HG03045 (cell line): ENCODE measurements around the gene RBM33.
"Not testable (repeated sequence)": the region's sequence is repeated elsewhere in the genome, so short reads cannot be mapped to it uniquely, and the experiment has no call there.

Experiments
- ATAC-seq: cut with Tn5 transposase; IDR thresholded peaks from one replicate; pipeline ENCODE4 v1.9.1; 2021; ENCODE audit warnings: mild to moderate bottlenecking, moderate library complexity; ENCODE audit not compliant: unreplicated experiment

RBM33 gene

DNA sequence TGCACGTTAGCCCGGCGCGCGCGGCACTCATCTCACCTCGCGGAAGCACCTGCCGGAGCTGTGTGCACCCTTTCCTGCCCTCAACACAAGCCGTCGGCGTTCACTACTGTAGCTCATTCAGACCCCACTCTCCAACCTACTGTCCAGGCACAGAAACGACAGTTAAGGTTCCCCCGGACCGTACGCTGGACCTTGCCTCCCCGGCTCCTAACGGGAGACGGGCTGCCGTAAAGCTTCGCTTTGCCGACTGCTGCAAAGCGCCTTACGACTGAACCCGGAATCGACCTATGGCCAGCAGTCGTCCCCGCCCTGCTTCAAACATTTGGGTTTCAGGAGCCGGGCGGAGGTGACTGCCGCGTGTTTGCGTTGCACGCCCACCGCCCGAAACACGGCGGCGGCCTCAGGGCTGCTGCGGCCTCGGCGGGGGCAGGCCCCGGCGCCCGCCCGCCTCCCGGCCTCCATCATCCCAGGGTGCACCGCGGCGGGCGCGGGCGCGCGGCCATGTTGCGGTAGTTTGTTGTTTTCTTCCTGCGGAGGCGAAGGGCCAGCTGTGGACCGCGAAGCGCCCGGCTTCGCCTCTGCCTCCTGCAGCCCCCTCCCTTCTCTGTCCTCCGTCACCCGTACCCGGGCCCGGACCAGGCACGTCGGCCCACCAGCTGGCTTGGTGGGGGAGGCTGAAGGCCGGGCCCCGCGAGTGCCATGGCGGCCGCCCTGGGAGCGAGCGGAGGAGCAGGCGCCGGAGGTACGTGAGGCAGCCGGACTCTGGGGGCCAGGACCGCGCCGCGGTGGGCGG lies at the start of gene RBM33:
RBM33 (plus strand) TSS at position 484 of the 793 bp plus-strand sequence; CDS start at position 700, 216 bp downstream.
- ATAC-seq, result peak; percentile 82

GRCh38 chr7:155594961-155595366 lies 49.5 kb upstream of the RBM33 start:
- ATAC-seq, result no peak

- ATAC-seq, result no peak
These were observed 46.7 kb upstream of the RBM33 start for GRCh38 chr7:155597753-155598140.

- no peak for ATAC-seq
These were observed 45.7 kb upstream of the RBM33 start for GRCh38 chr7:155598810-155599210.

DNA sequence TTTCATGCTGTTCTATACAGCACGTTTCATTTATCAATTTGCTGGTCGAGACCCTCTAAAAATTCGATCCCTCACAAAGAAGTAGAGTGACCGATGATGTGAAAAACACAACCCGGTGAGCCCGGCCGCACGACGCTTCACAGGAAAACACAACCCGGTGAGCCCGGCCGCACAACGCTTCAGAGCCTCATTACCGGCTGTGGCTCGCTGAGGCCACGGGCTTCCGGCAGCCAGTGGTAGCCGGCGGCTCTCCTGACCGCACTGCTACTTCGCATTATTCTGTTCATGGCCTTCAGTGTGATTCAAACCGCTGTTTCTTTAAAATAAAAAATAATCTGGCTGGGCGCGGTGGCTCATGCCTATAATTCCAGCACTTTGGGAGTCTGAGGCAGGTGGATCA lies 42.3 kb upstream of the RBM33 start:
- no peak for ATAC-seq

DNA sequence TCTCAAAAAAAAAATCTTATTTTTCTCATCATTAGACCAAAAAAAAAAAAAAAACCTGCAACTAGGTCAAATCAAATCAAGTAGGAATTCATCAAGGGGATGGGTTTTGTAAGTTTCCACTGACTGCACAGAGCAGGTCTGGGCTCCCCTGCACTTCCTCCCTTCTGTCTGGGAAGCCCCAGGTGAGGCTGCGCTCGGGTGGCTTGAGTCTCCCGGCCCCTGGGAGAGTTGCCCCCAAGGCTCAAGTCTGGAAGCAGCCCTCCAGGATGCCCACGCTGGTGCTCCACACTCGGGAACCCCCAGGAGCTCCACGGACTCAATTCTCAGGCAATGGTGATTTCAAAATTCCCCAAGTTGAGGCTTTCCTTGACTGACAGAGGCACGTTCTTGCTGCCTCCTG lies 41.7 kb upstream of the RBM33 start:
- ATAC-seq, result no peak

- ATAC-seq, result no peak
These were observed 41.1 kb upstream of the RBM33 start for GRCh38 chr7:155603205-155603857.

GRCh38 chr7:155603858-155604503 lies 40.5 kb upstream of the RBM33 start:
- no peak for ATAC-seq

DNA sequence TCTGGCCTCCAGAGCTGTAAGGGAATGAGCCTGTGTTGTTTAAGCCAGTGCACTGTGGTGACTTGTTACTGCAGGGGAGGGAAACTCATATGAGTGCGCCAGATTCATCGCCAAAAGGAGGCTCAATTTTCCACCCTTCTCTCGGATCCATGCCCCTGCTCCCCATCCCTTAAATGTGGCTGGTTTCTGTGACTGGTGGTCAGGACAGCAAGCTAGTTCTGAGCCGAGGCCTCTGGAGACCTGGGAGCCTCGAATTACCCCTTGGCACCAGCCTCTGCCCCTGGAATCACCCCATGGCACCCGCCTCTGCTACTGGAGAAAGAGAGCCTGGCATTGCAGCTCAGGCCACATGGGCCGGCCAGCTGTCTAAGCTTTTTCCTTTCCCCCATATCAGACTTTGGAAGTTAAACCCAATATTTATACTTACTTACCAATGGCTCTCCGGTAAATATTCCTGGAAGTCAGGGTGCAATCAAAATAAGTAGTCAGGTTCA lies 39.9 kb upstream of the RBM33 start:
- ATAC-seq, result no peak

- ATAC-seq, result no peak
These were observed 35.3 kb upstream of the RBM33 start for GRCh38 chr7:155609185-155609584.

GRCh38 chr7:155610633-155611193 lies 33.7 kb upstream of the RBM33 start:
- ATAC-seq, result no peak

DNA sequence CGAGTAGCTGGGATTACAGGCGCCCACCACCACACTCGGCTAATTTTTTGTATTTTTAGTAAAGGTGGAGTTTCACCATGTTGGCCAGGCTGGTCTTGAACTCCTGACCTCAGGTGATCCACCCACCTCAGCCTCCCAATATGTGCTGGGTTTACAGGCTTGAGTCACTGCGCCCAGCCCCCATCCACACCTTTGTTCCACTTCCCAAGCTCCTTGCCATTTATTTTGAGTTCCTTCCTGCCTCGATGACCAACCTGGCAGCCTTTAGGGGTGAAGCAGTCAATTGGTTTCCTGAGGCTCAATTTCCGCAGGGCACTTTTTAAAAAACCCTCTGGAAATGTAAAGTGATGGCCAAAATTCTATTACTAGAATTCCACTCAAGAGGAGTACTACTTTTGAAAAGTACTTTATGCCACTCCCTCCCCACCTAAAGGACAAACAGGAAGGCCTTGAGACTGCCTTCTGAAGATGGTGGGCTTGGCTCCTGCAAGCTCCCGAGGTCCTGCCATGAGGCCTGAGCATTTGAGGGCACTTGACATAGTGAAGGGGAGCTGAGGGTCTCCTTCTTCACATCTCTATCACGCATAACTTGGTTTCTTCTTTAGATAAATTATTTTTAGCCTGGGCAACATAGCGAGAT lies 32.5 kb upstream of the RBM33 start:
- no peak for ATAC-seq

GRCh38 chr7:155612658-155613057 lies 31.8 kb upstream of the RBM33 start:
- ATAC-seq, result no peak

DNA sequence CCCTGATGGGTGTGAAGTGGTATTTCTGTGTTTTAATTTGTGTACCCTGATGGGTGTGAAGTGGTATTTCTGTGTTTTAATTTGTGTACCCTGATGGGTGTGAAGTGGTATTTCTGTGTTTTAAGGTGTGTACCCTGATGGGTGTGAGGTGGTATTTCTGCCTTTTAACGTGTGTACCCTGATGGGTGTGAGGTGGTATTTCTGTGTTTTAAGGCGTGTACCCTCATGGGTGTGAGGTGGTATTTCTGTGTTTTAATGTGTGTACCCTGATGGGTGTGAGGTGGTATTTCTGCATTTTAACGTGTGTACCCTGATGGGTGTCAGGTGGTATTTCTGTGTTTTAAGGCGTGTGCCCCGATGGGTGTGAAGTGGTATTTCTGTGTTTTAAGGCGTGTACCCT lies 29.4 kb upstream of the RBM33 start:
- ATAC-seq, result not testable (repeated sequence)

DNA sequence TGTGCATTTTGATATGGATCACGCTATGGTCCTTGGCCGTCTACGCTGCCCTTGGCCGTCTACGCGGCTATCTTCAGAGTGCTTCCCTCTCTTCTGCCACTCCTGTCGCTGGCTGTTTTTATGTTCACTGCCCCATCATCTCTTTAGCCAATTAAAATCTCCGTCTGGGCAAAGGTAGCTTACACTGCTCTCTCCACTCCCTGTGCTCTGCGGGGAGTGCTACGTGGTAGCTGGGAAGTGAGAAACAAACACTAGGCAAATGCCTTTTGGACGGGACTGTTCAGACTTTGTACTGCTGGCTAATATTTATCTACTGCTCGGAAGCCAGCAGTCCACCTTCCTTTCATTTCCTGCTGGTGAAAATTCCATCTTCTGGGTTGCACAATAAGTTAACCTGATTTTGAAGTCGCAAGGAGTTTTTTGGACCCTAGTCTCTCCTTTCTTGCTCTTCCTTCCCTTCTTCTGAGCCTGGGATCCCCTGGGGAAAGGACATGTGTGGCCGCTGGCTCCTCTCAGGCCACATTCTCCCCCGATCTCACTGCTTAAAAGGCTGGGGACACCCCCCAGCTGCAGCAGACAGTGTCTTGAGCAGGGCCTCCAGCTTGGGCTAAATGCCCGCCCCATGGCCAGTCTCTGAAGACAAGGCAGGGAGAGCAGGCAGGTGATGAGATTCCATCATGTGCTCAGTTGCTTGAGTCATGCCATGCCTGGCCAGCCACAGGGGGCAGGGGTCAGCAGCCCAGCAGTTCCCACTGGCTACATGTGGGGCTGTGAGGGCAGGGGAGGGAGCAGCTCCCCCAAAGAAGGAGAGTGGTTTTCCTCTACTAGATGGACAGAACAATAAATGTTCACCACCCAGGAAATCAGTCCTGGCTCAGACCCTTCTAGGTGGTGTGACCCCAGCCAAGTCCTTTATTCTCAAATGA lies 25.5 kb upstream of the RBM33 start:
- ATAC-seq, result no peak

DNA sequence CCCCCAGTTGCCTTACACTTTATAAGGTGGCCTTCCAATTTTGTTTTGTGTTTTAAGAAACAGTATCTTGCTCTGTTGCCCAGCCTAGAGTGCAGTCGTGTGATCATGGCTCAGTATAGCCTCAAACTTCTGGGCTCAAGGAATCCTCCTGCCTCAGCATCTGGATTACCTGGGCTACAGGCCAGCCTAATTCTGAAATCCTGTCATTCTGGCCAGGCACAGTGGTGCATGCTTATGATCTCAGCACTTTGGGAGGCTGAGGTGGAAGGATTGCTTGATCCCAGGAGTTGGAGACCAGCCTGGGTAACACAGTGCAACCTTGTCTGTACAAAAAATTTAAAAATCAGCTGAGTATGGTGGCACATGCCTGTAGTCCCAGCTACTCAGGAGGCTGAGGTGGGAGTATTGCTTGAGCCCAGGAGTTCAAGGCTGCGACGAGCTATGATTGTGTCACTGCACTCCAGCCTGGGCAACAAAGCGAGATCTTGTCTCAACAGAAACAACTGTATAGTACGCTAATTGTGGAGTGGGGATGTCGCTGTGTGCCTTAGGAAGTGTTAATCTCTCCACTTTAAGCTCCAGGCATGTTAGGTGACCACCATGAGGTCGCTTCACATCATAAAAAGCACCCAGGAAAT lies 24.7 kb upstream of the RBM33 start:
- ATAC-seq, result no peak

- no peak for ATAC-seq
These were observed 24.0 kb upstream of the RBM33 start for GRCh38 chr7:155620497-155620896.

GRCh38 chr7:155621418-155621980 lies 23.0 kb upstream of the RBM33 start:
- ATAC-seq, result no peak

DNA sequence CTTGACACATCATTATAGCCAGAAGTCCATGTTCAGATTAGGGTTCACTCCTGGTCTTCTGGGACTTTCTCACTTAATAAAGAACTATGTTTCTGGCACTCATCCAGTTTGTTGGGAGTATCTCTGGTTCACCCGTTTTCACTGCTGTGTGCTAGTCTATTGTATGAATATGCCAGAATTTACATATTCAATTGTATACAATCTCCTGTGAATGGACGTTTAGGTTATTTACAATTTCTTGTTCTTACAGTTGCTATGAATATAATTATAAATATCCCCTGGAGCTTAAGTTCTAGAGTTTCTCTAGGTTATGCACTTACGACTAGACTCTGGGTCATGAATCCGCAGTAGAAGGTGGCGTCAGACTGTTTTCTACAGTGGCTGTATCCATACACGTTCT lies 20.0 kb upstream of the RBM33 start:
- no peak for ATAC-seq
